HEK293 (cell line): ENCODE data around the gene DGCR6L.
"Not testable (repeated sequence)": the region's sequence is repeated elsewhere in the genome, so short reads cannot be mapped to it uniquely, and the experiment has no call there.

ENCODE experiments used
- CTCF ChIA-PET: fragments of 350-600 bp; formaldehyde crosslinking; extraction: SDS; loops from one replicate; lab custom pipeline; 2021; ENCODE audit warnings: antibody characterized with exemption; lab: Yijun Ruan, JAX
- POLR2A ChIA-PET: fragments of 300-600 bp; formaldehyde crosslinking; extraction: SDS; loops from one replicate; lab custom pipeline; 2020; ENCODE audit warnings: antibody characterized with exemption, inconsistent platforms; lab: Yijun Ruan, JAX
- H3K27ac ChIP-seq: fragments of 200-500 bp; sonication (Bioruptor generic); 2 replicates; pipeline ENCODE4 v1.5.1; 2014; ENCODE audit warnings: low read depth, low read length, control low read depth, inconsistent platforms; ENCODE audit errors: extremely low read depth
- H3K36me3 ChIP-seq, 2 experiments: fragments of 200-500 bp in 1 of 2; sonication (Bioruptor generic) in 1 of 2; 1 replicate in 1 of 2; 2 replicates in 1 of 2; pipeline ENCODE4 v1.5.1; 2014 to 2017; ENCODE audit warnings: inconsistent platforms in 2 of 2, low read length in 2 of 2; ENCODE audit not compliant: control insufficient read depth in 2 of 2, insufficient read depth in 1 of 2
- H3K4me1 ChIP-seq: fragments of 200-500 bp; sonication (Bioruptor generic); 2 replicates; pipeline ENCODE4 v1.5.1; 2014; ENCODE audit warnings: mild to moderate bottlenecking, low read length, inconsistent platforms; ENCODE audit not compliant: control insufficient read depth, insufficient read depth
- H3K4me3 ChIP-seq: 2 replicates; pipeline ENCODE4 v1.5.1; 2011; ENCODE audit warnings: low read depth, mild to moderate bottlenecking, control low read depth, low read length, moderate library complexity
- H3K9me3 ChIP-seq: fragments of 200-500 bp; sonication (Bioruptor generic); 2 replicates; pipeline ENCODE4 v1.5.1; 2014; ENCODE audit warnings: low read depth, low read length, inconsistent platforms; ENCODE audit not compliant: control insufficient read depth, insufficient read depth
- AEBP2 ChIP-seq: fragments of 450-650 bp; formaldehyde crosslinking; IDR thresholded peaks from 2 replicates; pipeline ENCODE4 v1.5.1; 2016; ENCODE audit warnings: missing biosample characterization, missing genetic modification characterization, borderline replicate concordance
- BCL11B ChIP-seq: fragments of 450-650 bp; formaldehyde crosslinking; IDR thresholded peaks from 2 replicates; pipeline ENCODE4 v1.5.1; 2016; ENCODE audit warnings: low read depth, missing biosample characterization, missing genetic modification characterization
- GLIS2 ChIP-seq: fragments of 450-650 bp; formaldehyde crosslinking; IDR thresholded peaks from 2 replicates; pipeline ENCODE4 v1.5.1; 2016; ENCODE audit warnings: missing biosample characterization, missing genetic modification characterization
- HIC1 ChIP-seq: fragments of 450-650 bp; formaldehyde crosslinking; IDR thresholded peaks from 2 replicates; pipeline ENCODE4 v1.5.1; 2016; ENCODE audit warnings: missing biosample characterization, missing genetic modification characterization
- ZBTB1 ChIP-seq: fragments of 450-650 bp; formaldehyde crosslinking; IDR thresholded peaks from 2 replicates; pipeline ENCODE4 v1.5.1; 2016; ENCODE audit warnings: missing biosample characterization, missing genetic modification characterization
- ZBTB20 ChIP-seq: fragments of 450-650 bp; formaldehyde crosslinking; IDR thresholded peaks from 2 replicates; pipeline ENCODE4 v1.5.1; 2016; ENCODE audit warnings: missing biosample characterization, missing genetic modification characterization
- ZFHX2 ChIP-seq: fragments of 450-650 bp; formaldehyde crosslinking; conservative IDR thresholded peaks from 2 replicates; pipeline ENCODE4 v1.5.1; 2016; ENCODE audit warnings: missing biosample characterization, missing genetic modification characterization
- ZIC2 ChIP-seq: fragments of 450-650 bp; formaldehyde crosslinking; IDR thresholded peaks from 2 replicates; pipeline ENCODE4 v1.5.1; 2016; ENCODE audit warnings: missing biosample characterization, missing genetic modification characterization
- ZNF148 ChIP-seq: fragments of 450-650 bp; formaldehyde crosslinking; IDR thresholded peaks from 2 replicates; pipeline ENCODE4 v1.5.0; 2017; ENCODE audit warnings: missing biosample characterization, missing genetic modification characterization, borderline replicate concordance
- ZNF211 ChIP-seq: fragments of 450-650 bp; formaldehyde crosslinking; IDR thresholded peaks from 2 replicates; pipeline ENCODE4 v1.5.1; 2016; ENCODE audit warnings: low read depth, missing biosample characterization, missing genetic modification characterization
- ZNF324 ChIP-seq: fragments of 450-650 bp; formaldehyde crosslinking; IDR thresholded peaks from 2 replicates; pipeline ENCODE4 v1.5.1; 2016; ENCODE audit warnings: missing biosample characterization, missing genetic modification characterization

The DGCR6L gene

DNA sequence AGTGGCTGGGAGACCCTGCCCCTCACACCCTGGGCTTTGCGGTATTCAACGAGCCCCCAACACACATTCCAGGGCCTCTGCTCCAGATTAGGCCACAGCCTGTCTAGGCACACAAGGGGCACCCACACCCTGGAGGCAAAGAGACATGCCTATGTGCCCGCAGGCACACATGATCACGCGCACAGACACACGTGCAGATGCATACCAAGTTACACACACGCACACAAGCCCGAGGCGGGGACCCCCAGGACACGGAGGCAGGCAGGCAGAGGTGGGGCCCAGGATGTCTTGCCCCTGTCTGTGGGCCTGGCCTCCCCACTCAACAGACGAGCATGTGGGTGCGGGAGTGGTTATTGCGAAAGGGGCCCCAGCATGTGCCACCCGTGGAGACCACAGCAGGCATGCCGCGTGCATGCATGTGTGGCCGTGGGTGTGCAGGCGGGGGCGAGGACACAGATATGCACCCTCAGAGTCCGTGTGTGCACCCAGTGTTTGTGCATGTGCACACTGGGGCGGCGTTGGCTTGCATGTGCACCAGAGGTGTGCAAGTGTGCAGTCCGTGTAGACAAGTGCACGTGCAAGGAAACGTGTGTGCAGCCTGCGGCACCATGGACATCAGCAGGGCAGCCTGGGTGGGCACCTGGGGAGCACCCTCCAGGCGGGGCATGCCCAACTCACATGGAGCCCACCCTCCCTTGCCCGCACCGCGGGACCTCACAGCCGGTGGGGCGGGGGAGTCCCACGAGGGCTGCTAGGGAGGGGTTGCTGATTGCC is 53.0 kb downstream of the DGCR6L start:
- POLR2A ChIA-PET, H3K9me3 ChIP-seq, H3K36me3 ChIP-seq, CTCF ChIA-PET, H3K27ac ChIP-seq, H3K4me1 ChIP-seq: not testable (repeated sequence)
- TF ChIP-seq ZBTB20 (tag by site-specific recombination) (peak; percentile 56), HIC1 (peak; percentile 60; the same call in 1 of the 2 replicates), ZFHX2 (tag by site-specific recombination) (peak; percentile 8; the same call in 1 of the 2 replicates), ZIC2 (tag by site-specific recombination) (peak; percentile 57), GLIS2 (tag by site-specific recombination) (peak; percentile 49; the same call in 1 of the 2 replicates)
- peak overlapping the region; percentile 42 for H3K4me3 ChIP-seq

- CTCF ChIA-PET: interaction anchor here (0.6 kb wide), 1 partner anchor 297 kb away, joined by 5 read pairs; no protein-coding TSS in a partner anchor
- H3K4me3 ChIP-seq, H3K36me3 ChIP-seq, H3K27ac ChIP-seq, H3K4me1 ChIP-seq, POLR2A ChIA-PET, H3K9me3 ChIP-seq: not testable (repeated sequence)
These were observed 53.8 kb downstream of the DGCR6L start for GRCh38 chr22:20265772-20266666.

- Histone ChIP-seq H3K36me3 (no peaks in the 10 kb centered on the region), H3K4me1 (no peaks in the 10 kb centered on the region), H3K4me3 (no peak overlapping the region), H3K27ac (no peak overlapping the region), H3K9me3 (no peaks in the 10 kb centered on the region)
- TF ChIP-seq ZNF148 (tag by site-specific recombination): no peak
- no peak for TF ChIP-seq ZBTB1 (tag by site-specific recombination)
- TF ChIP-seq ZNF211: no peak
- TF ChIP-seq ZFHX2 (tag by site-specific recombination): no peak
- no peak for TF ChIP-seq AEBP2 (tag by site-specific recombination)
- peak; percentile 77; the same call in 1 of the 2 replicates for TF ChIP-seq BCL11B (tag by site-specific recombination)
- no peak for TF ChIP-seq ZNF324
- ChIA-PET POLR2A (no interaction called here), CTCF (interaction anchor here (0.6 to 0.7 kb wide), 3 partner anchors 21 to 296 kb away, joined by 3 to 5 read pairs (median 3); no protein-coding TSS in a partner anchor)
These were observed 55.0 kb downstream of the DGCR6L start for GRCh38 chr22:20264614-20265452.
